Erythroblast (primary cell): ENCODE measurements around the gene RTL10.

ENCODE experiments used
- DNase-seq, 2 experiments: peaks; one replicate each; lab custom pipeline; 2025; lab: John Stamatoyannopoulos, UW
- GATA1 ChIP-seq: IDR thresholded peaks from 2 replicates; pipeline ENCODE4 v1.6.1; 2011; ENCODE audit warnings: low read depth, mild to moderate bottlenecking, control low read depth, low read length, moderate library complexity
- POLR2A ChIP-seq: IDR thresholded peaks from 2 replicates; pipeline ENCODE4 v1.6.1; 2011; ENCODE audit warnings: mild to moderate bottlenecking, low read length

Gene RTL10

DNA sequence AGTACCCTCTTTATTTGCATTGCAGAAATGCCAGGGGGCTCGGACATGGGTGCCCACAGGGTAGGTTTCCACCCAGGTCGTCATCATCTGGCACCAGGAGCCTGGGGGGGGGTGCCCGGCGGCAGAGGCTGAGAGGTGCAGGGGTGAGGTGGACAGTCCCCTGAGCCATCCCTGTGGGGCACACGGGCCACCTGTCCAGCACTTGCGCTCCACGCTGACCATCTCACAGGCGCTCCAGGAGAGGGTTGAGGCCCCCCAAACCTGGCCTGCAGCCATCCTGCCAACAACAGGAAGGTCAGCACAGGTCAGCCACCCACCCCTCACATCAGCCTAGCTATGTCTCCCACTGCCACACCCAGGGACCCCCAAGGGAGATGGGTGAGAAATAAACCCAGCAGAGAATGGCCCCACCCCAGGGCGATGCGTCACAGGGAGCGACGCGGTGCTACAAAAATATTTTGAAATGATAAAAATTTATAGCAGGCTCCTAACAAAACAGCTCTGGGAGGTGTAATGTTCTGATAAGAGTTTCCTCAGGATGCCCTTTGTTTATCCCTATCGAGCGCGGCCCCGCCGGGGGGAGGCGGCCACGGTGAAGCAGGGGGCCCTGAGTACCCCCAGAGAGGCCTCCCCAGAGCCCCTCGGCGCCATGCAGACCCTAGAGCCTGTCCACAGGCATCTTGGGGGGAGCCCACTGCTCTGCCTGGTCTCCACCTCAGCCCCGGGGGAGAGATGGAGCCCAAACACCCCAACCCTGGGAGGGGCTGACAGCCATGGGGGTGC lies 21.0 kb upstream of the RTL10 start:
- no peak for TF ChIP-seq GATA1
- no peak for TF ChIP-seq POLR2A
- DNase-seq = no peak

DNA sequence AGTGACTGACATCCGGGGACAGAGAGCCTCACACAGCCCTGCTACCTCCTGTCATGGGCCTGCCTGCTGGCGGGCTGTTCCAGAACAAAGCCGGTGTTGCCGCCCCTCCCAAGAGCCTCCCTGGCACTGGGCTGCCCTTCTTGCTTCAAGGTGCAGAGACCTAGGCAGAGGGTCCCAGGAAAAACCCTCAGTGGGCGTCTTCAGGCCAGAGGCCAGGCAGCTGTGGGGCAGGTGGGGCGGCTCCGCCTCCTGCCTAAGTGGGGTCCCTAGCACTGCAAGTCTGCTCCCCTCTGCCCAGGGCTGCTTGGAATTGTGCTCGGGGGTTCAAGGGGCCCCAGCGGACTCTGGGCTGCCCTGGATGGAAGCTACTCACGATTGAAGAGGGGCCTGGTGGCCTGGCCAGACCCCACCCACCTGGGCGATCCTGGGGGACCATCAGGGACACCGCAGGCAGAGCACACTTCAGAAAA lies 20.4 kb upstream of the RTL10 start:
- DNase-seq = no peak
- TF ChIP-seq GATA1 (no peak), POLR2A (no peak)

DNA sequence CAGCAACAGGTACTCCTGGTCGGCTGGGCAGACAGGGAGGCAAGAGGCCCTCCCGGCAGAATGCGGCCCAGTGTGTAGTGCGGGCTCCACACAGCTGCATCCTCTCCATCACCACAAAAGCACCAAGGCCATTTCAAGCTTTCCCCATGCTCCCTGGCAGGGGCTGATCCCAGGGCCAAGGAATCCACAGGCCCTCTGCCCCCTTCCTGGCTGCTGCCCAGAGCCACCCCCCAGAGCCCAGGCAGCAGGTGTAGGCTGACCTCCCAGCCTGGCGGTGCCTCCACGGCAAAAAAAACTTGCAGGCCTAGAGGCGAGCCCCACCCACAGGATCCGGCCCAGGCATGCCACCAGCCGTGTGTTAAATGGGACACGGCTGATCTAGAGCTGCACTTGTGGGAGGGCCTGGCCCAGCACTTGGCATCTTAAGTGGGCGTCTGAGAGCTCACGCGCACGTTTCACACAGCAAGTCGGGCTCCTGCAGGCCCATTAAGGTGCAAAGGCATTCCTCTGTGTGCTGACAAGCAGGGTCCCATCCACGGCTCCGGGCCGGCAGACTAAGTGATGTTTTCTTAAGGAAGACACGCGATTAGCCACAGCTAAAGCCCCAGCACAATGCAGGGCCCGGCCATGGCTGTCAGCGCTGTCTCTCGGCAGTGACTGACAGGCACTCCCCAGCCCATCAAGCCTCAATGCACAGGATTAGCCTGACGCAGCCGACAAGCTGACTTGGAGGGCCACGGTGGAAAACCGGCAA lies 19.8 kb upstream of the RTL10 start:
- DNase-seq = no peak
- TF ChIP-seq GATA1 = no peak
- TF ChIP-seq POLR2A = no peak

DNA sequence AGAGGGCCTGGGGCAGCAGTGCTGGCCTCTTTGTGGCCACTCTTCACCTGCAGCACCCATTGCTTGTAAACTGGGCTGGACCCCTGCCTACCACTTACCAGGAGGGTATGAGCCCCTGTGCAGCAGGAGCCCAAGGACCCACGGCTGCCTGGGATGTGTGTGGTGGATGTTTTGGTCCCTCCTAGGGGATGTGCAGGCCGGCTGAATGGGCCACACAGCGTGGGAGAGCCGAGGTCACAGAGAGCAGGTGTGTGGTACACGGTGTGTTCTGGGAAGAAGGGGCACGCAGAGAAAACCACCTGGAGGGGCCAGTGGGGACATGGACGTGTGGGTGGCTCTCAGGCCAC lies 19.3 kb upstream of the RTL10 start:
- TF ChIP-seq GATA1 (no peak), POLR2A (no peak)
- DNase-seq = no peak

DNA sequence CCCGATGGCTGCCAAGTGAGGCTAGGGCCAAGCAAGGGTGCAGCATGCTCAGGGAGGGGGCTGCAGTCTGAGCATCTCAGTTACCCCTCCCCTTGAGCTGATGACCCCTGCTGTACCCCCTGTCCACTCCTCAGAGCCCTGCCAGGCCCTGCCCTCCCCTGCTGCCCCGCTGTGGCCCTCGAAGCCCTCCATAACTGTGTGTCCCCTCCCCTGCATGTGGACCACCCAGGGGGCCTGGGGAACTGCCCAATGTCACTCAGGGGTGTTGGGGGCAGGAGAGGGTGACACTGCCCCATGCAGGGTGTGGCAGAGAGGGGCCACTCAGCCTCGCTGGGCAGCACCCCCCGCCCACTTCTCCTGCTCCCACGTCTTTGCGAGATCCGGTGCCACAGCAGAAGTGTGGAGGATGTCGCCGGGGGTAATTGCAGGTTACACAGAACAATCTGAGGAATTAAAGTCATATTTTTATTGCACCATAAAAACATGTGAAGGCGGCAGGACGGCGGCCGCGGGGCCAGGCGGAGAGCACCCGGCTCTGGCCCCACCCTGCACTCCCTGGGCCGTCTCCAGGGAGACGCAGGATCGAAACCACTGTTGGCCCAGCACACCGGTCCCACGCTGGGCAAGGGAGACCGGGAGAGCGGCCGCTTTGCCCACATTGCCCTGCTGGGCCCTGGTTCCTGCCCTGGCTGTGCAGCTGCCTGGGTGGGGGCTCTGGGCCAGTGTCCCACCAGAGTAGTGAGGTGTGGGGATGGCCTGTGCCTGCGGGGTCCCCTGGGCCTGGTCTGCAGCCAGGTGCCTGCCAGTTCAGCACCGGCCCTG lies 18.7 kb upstream of the RTL10 start:
- no peak for DNase-seq
- TF ChIP-seq POLR2A (no peak), GATA1 (no peak)

DNA sequence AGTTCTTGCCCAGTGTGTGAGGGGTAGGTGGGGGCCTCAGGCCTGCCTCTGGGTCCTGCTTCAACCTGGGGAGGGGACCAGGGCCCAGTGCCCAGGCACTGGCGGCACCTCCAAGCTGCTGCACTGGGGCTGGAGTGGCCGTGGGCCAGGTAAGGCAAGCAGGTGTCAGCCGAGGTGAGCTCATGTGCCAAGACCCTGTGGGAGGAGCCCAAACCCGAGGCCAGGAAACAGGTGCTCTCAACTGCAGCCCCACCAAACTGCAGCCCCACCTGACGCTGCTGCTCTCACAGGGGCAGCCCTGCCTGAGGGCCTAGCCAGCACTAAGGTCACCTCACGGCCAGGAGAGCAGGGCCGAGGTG lies 18.1 kb upstream of the RTL10 start:
- TF ChIP-seq GATA1 = no peak
- TF ChIP-seq POLR2A = no peak
- DNase-seq = no peak

DNA sequence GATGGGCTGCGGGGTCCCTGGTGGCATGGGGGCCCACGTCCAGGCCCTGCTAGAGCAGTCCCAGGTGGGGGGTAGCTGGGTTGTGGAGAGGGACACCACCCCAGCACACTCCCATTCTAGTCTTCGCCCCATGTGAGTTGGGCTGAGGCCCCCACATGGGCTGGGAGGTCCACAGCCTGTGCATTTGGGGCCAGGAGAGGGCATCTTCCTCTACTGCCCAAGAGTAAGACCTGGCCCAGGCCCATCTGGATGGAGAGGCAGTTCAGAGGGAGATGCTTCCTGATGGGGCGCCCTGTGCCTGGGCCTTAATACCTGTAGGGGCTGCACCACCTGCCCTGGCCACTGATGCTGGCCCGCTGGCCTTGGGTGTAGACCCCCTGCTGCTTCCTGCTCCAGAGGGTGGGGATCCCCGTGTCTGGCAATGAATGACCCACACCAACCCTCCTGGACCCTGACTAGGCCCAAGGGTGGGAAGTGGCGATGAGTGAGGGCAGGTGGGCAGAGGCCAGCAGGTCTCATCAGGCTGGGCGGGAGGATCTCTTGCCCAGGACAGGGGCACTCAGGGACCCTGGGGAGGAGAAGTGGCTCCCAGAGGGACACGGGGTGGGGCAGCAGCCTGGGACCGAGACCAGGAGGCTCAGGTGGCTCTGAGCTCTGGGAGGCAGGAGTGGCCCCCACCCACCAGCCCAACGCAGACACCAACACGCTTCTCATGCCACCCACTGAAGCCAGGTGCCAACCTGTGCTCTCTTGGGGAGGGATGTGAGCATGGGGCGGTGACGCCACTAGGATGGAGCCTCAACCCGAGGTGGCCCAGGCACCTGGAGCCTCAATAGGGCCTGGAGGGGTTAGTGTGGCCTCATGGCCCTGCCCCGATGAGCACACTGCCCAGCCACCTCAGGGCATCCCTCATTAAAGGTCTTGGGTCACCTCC lies 17.4 kb upstream of the RTL10 start:
- TF ChIP-seq POLR2A (no peak), GATA1 (no peak)
- no peak for DNase-seq

DNA sequence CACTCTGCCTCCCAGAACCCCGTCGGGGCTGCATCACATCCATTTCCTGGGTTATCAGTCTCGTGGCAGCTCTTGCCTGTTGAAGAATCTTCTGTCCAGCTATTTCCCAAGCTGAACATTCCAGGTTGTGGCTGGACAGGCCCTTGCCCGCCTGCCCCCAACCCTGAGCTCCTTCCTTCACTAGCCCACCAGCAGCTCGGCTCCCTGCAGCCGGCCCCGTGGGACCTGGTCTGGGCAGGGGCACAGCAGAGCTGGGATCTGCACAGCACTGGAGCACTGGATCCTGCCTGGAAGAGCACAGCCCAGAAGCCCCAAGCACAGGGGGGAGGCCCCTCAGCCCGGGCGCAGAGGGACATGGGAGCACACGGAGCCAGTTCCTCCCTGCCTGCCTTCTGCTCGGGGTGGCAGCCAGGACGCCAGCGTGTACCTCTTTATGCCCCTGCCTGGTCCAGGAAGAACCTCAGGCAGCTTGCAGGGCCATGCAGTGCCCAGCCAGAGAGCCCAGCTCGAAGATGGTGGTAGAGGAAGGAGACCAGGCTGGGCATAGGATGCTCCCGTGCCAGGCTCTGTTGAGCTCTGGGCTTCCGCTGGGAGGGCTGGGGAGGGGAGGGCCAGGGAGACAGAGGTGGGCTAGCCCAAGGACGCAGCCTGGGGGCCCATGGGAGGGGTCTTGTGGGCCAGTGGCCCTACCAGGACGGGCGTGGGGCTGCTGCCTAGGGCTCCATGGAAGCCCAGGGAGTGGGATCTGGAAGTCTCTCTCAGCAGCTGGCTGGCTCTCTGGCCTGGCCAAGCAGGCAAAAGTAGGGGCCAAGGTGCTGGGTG lies 16.6 kb upstream of the RTL10 start:
- no peak for DNase-seq
- TF ChIP-seq GATA1 (no peak), POLR2A (no peak)

DNA sequence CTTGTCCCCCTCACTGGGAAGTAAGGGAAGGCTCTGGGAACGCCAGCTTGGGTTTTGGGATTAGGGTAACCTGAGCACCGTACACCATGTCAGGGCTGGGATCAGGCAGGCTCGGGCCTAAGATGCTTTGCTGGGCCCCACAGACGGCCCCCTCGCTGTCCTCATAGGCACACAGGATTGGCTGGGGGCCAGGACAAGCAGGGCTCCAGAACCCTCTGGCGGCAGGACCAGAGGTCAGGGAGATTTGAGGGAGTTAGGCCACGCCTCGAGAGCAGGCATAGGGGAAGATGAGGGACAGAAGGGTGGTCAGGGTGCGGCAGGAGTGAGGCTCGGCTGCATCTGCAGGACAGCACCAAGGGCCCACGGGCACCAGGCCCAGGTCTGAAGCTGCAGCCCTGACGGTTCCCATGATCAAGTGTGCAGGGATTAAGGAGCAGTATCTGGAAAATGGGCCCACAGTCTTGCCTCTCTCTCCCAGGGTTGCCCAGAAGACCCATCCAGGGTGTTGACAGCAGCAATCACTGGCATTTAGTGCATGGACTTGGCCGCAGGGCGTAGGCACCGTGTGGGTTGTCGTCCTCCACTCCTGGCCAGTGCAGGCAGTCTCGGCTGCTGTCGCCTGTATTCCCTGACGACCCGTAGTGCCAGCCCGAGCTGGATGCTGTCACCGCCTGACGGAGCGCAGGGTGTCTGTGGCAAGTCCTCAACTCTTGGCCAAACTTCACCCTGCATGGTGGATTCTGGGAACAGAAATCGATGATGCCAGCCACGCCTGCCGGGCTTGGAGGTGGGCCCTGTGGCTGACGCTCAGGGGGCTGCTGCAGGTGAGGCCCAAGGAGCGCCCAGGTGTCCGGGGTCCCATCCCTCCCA lies 15.7 kb upstream of the RTL10 start:
- TF ChIP-seq GATA1 = no peak
- no peak for TF ChIP-seq POLR2A
- no peak for DNase-seq

DNA sequence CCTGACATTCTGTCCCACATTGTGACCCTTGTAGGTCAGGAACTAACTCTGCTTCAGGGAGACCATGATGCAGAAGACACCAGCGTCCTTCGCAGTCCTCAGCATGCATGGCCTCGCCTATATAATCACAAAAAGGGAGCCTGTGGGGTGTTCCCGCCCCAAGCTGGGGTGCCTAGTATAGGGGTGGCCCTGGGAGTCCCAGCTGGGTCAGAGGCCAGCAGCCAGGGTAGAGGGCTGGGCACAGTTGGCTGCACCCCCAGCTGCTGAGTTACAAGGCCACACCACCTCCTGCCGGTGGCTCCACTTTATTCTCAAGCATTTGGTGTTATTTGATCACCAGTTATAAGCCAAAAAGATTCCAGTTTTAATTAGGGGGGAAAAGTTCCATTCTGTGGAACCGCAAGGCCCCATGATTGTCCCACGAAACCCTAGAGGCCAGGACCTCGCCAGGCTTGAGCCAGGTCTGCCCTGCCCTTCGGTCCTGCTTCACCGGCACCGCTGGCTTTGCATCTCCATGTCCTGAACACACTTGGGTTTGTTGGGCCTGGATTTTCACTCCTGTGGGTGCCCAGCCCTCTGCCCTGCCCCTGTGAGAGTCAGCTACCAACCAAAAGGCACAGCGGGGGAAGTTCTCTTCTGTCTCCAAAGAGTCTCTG lies 15.0 kb upstream of the RTL10 start:
- TF ChIP-seq GATA1 (no peak), POLR2A (no peak)
- no peak for DNase-seq
